ENCODE measurements around the gene DMAC2L.
A peak's percentile ranks its signal among the peaks of the same experiment; 100 is the strongest.

GRCh38 chr14:50335389-50335788 lies 23.3 kb downstream of the DMAC2L start:
- TF ChIP-seq CTCF (IDR thresholded peaks at IDR 0.05; ENCODE audit: poor library complexity) (peak; percentile 8), EZH2 (IDR thresholded peaks at IDR 0.05; ENCODE audit: borderline replicate concordance) (no peak)

Data from hepatocyte (in vitro differentiated cells).